Measurements from ENCODE around the gene HLA-DOB. TPM values are rescaled to one million over a fixed set of nuclear protein-coding genes. Genes with fewer than 3 reads are reported as not detected.

HLA-DOB gene
- total and polyA plus RNA-seq, 2 of the 13 experiments (the other 11 are each of a cell fraction or from before 2014, with no cell fraction given): not detected

- no peak for TF ChIP-seq ZHX2 (IDR thresholded peaks at IDR 0.05; ENCODE audit: low read depth)
- no peak; the same call in 1 of the 2 replicates for TF ChIP-seq ZHX2 (CRISPR knock-in tag; IDR thresholded peaks at IDR 0.05; ENCODE audit: borderline replicate concordance)
- TF ChIP-seq ZNF501 (CRISPR knock-in tag; IDR thresholded peaks at IDR 0.05): peak; percentile 67
- no peak for TF ChIP-seq MXD3 (CRISPR knock-in tag; IDR thresholded peaks at IDR 0.05)
- no peak for TF ChIP-seq HNRNPL (IDR thresholded peaks at IDR 0.05; ENCODE audit: low read depth, low read length)
- TF ChIP-seq ZNF225 (CRISPR knock-in tag; IDR thresholded peaks at IDR 0.05): peak; percentile 69
- TF ChIP-seq CBX5 (CRISPR knock-in tag; IDR thresholded peaks at IDR 0.05; ENCODE audit: borderline replicate concordance): peak; percentile 84; the same call in 1 of the 2 replicates
- no peak for TF ChIP-seq ZNF180 (CRISPR knock-in tag; IDR thresholded peaks at IDR 0.05; ENCODE audit: borderline replicate concordance, low read depth)
- TF ChIP-seq TAF1 (CRISPR knock-in tag; IDR thresholded peaks at IDR 0.05): peak; percentile 40
- TF ChIP-seq ZNF784 (CRISPR knock-in tag; IDR thresholded peaks at IDR 0.05; ENCODE audit: borderline replicate concordance): peak; percentile 31; the same call in 1 of the 2 replicates
- TF ChIP-seq PHF8 (CRISPR knock-in tag; IDR thresholded peaks at IDR 0.05): peak; percentile 83
- 0 out of 2 replicates have a peak, but pooled peaks have one; percentile 38 for TF ChIP-seq ZNF513 (CRISPR knock-in tag; conservative IDR thresholded peaks at IDR 0.05)
These were observed 21.5 kb upstream of the HLA-DOB start, which contains the start of gene TAP2 (continued) for GRCh38 chr6:32838114-32838958.

Data from HepG2 (cell line).